ENCODE measurements around the gene TBL1XR1. TPM values are rescaled to one million over a fixed set of nuclear protein-coding genes. Genes with fewer than 3 reads are reported as not detected.

Gene TBL1XR1
- total and polyA plus RNA-seq, 2 of the 4 experiments (the other 2 are of a cell fraction) = 25.2 to 170 TPM

DNA sequence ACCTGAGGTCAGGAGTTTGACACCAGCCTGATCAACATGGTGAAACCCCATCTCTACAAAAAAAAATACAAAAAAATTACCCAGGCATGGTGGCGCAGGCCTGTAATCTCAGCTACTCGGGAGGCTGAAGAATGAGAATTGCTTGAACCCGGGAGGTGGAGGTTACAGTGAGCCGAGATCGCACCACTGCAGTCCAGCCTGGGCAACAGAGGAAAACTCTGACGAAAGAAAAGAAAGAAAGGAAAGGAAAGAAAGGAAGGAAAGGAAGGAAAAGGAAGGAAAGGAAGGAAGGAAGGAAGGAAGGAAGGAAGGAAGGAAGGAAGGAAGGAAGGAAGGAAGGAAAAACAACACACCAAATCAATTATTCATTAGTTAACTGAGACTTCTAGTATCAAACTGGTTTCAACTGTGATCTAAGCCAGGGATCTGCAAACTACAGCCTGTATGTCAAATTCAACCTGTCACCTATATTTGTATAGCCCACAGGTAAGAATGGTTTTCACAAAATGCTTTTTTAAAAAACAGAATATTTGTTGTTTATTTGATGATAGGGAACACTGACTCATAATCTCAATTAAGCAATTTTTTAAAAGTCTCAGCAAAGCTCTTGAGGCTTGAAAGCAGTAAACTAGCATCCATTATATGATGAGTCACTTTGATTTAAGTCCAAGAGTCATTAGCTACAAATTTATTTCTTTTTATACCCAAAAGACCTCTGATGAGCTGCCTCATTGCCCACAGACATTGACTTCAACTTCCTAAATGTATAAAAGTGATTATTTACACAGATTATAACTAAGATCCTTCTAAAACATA, 127.6 kb downstream of the TBL1XR1 start:
- BruUV-seq (replicated peaks) = no TSS peak
- Histone ChIP-seq H3K4me3 (ENCODE audit: insufficient read depth, low read depth, low read length) (no peak overlapping the region), H4K8ac (ENCODE audit: low read depth in 2 of 2, low read length in 2 of 2) (no peak overlapping the region), H2BK5ac (ENCODE audit: low read depth, low read length, poor library complexity, severe bottlenecking) (no peak overlapping the region), H4K20me1 (ENCODE audit: insufficient read depth, low read length) (peaks cover 61% of the 10 kb centered on the region; the same call in 1 of the 2 replicates), H2AFZ (replicated peaks; ENCODE audit: low read length, poor library complexity) (no peak overlapping the region), H3K36me3 (ENCODE audit: control insufficient read depth, insufficient read depth, low read length) (no peaks in the 10 kb centered on the region), H3K27ac (ENCODE audit: insufficient read depth, low read length) (no peak overlapping the region), H3K23ac (ENCODE audit: low read depth, low read length) (no peak overlapping the region), H3K14ac (replicated peaks; ENCODE audit: low read depth, low read length) (no peak overlapping the region), H3K27me3 (ENCODE audit: control insufficient read depth, insufficient read depth, low read length) (no peaks in the 10 kb centered on the region), H3K9me3 (ENCODE audit: control insufficient read depth, insufficient read depth, low read length) (no peaks in the 10 kb centered on the region), H2BK20ac (ENCODE audit: low read depth, low read length) (no peak overlapping the region), H2AK5ac (ENCODE audit: low read depth, low read length) (no peak overlapping the region), H3K4me1 (ENCODE audit: control insufficient read depth, insufficient read depth, low read length) (peaks cover 6% of the 10 kb centered on the region), H2BK120ac (ENCODE audit: low read depth, low read length) (no peak overlapping the region), H3K9me1 (ENCODE audit: insufficient read depth, low read length) (peaks cover 6% of the 10 kb centered on the region), H2AK9ac (replicated peaks; ENCODE audit: low read depth, low read length, poor library complexity) (no peak overlapping the region), H2BK15ac (ENCODE audit: low read depth, low read length) (no peak overlapping the region), H4K91ac (ENCODE audit: insufficient read depth, low read depth, low read length) (no peak overlapping the region), H3K4me2 (ENCODE audit: low read depth, low read length) (peak overlapping the region; percentile 30; the same call in 1 of the 2 replicates), H3K79me1 (ENCODE audit: low read depth in 1 of 2, low read length in 2 of 2) (peaks cover 26 to 75% of the 10 kb centered on the region in 2 experiments), H3K4ac (ENCODE audit: low read depth, low read length) (no peak overlapping the region), H3K9ac (ENCODE audit: low read depth, low read length) (no peak overlapping the region), H4K5ac (ENCODE audit: low read depth, low read length) (no peak overlapping the region), H3K56ac (ENCODE audit: extremely low read depth, insufficient read depth, low read length) (no peak overlapping the region), H3K18ac (ENCODE audit: low read depth, low read length) (no peak overlapping the region; the same call in 1 of the 2 replicates)
- POLR2A ChIA-PET (ENCODE audit: unreplicated experiment) = no interaction called here
- no peak for TF ChIP-seq MAFK (IDR thresholded peaks at IDR 0.05; ENCODE audit: low read depth, low read length)
- peak; percentile 64; the same call in 1 of the 2 replicates for TF ChIP-seq FOS (IDR thresholded peaks at IDR 0.05; ENCODE audit: low read depth, low read length)
- no peak for TF ChIP-seq POLR2A (IDR thresholded peaks at IDR 0.05; ENCODE audit: low read depth, low read length)
- TF ChIP-seq BHLHE40 (IDR thresholded peaks at IDR 0.05; ENCODE audit: low read depth, low read length) = no peak
- peak; percentile 61 for TF ChIP-seq CEBPB (IDR thresholded peaks at IDR 0.05; ENCODE audit: low read depth, low read length)
- no peak for TF ChIP-seq SMC3 (IDR thresholded peaks at IDR 0.05; ENCODE audit: low read depth, low read length)
- TF ChIP-seq RFX5 (IDR thresholded peaks at IDR 0.05; ENCODE audit: low read depth, low read length) = no peak
- no peak for TF ChIP-seq MXI1 (IDR thresholded peaks at IDR 0.05; ENCODE audit: borderline replicate concordance, low read depth, low read length)
- TF ChIP-seq NFE2L2 (IDR thresholded peaks at IDR 0.05; ENCODE audit: low read depth, low read length) = 0 out of 2 replicates have a peak, but pooled peaks have one; percentile 50
- TF ChIP-seq, protein P1, sequence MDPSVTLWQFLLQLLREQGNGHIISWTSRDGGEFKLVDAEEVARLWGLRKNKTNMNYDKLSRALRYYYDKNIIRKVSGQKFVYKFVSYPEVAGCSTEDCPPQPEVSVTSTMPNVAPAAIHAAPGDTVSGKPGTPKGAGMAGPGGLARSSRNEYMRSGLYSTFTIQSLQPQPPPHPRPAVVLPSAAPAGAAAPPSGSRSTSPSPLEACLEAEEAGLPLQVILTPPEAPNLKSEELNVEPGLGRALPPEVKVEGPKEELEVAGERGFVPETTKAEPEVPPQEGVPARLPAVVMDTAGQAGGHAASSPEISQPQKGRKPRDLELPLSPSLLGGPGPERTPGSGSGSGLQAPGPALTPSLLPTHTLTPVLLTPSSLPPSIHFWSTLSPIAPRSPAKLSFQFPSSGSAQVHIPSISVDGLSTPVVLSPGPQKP (IDR thresholded peaks at IDR 0.05; ENCODE audit: borderline replicate concordance, low read depth, low read length) = no peak
- no peak for TF ChIP-seq RAD21 (IDR thresholded peaks at IDR 0.05; ENCODE audit: low read length)
- TF ChIP-seq, protein P2, sequence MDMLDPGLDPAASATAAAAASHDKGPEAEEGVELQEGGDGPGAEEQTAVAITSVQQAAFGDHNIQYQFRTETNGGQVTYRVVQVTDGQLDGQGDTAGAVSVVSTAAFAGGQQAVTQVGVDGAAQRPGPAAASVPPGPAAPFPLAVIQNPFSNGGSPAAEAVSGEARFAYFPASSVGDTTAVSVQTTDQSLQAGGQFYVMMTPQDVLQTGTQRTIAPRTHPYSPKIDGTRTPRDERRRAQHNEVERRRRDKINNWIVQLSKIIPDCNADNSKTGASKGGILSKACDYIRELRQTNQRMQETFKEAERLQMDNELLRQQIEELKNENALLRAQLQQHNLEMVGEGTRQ (IDR thresholded peaks at IDR 0.05; ENCODE audit: low read depth, low read length) = no peak
- no peak for TF ChIP-seq MAZ (IDR thresholded peaks at IDR 0.05; ENCODE audit: borderline replicate concordance, low read depth, low read length)
- no CpG with 5 or more reads among the region's 6 CpGs for WGBS, 2 experiments (ENCODE audit: extremely low coverage in 2 of 2, insufficient read length in 1 of 2)
- intact Hi-C loops (cut with micrococcal nuclease) = loop anchor here (5.0 kb wide), 1 partner anchor 38 kb away; no protein-coding TSS in a partner anchor
- dilution Hi-C loops (cut with HindIII; ENCODE audit: low sequenced_read_pairs, unreplicated experiment) = no loop called here
- ATAC-seq (ENCODE audit: low read depth) (peak; percentile 53), DNase-seq (peak; percentile 75)
- in situ Hi-C loops (cut with MboI; ENCODE audit: low sequenced_read_pairs) = loop anchor here (25.0 kb wide), 1 partner anchor 1268 kb away; no protein-coding TSS in a partner anchor
- CTCF ChIA-PET = interaction anchor here (0.6 kb wide), 2 partner anchors 21 to 490 kb away, joined by 3 read pairs; no protein-coding TSS in a partner anchor

All from IMR-90 (cell line).